B cell (primary cell): ENCODE data around the gene DDA1.

Experiments used
- EZH2 ChIP-seq: IDR thresholded peaks from 2 replicates; pipeline ENCODE4 v1.6.1; 2012; ENCODE audit warnings: borderline replicate concordance, low read depth, mild to moderate bottlenecking, moderate library complexity, low read length; ENCODE audit not compliant: insufficient read depth, poor library complexity, severe bottlenecking
- TF ChIP-seq, protein P1 (sequence below): fragments of 200-600 bp; IDR thresholded peaks from one replicate; pipeline ENCODE4 v1.8.0; 2022; ENCODE audit warnings: antibody characterized with exemption, mild to moderate bottlenecking

DNA sequence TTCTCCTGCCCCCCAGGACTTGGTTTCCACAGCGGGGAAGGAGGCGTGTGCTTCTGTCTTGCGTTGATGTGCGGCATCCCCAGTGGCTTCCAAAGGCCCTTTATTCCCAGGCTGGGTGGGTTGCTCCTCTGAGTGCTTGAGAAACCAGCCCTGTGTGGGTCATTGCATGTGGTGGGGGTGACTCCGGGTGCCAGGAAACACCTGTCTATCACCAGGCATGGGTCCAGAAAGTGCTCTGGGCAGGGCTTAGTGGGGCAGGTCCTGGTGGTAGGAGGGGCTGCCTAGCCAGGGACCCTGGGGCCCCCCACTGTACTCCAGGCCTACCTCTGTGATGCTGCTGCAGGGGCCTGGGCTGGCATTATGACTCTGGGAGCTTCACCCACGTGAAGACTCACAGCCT is 9.6 kb downstream of the DDA1 start:
- TF ChIP-seq EZH2 = no peak
- TF ChIP-seq, protein P1, sequence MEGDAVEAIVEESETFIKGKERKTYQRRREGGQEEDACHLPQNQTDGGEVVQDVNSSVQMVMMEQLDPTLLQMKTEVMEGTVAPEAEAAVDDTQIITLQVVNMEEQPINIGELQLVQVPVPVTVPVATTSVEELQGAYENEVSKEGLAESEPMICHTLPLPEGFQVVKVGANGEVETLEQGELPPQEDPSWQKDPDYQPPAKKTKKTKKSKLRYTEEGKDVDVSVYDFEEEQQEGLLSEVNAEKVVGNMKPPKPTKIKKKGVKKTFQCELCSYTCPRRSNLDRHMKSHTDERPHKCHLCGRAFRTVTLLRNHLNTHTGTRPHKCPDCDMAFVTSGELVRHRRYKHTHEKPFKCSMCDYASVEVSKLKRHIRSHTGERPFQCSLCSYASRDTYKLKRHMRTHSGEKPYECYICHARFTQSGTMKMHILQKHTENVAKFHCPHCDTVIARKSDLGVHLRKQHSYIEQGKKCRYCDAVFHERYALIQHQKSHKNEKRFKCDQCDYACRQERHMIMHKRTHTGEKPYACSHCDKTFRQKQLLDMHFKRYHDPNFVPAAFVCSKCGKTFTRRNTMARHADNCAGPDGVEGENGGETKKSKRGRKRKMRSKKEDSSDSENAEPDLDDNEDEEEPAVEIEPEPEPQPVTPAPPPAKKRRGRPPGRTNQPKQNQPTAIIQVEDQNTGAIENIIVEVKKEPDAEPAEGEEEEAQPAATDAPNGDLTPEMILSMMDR = no peak
